ENCODE measurements around the gene PTPN13.

Gene PTPN13

GRCh38 chr4:86856896-86857295 is 262.8 kb downstream of the PTPN13 start:
- no peaks in the 10 kb centered on the region for H3K9me3 ChIP-seq (ENCODE audit: control insufficient read depth, insufficient read depth, low read depth, low read length)
- no peaks in the 10 kb centered on the region for H3K36me3 ChIP-seq (ENCODE audit: control insufficient read depth in 2 of 2, insufficient read depth in 1 of 2, low read length in 2 of 2)
- H3K4me1 ChIP-seq (ENCODE audit: control insufficient read depth, insufficient read depth, low read length), result no peaks in the 10 kb centered on the region
- H3K27ac ChIP-seq (ENCODE audit: extremely low read depth, low read depth, low read length), result no peak overlapping the region
- H3K4me3 ChIP-seq (ENCODE audit: low read depth, low read length), result no peak overlapping the region
- POLR2A ChIA-PET, result no interaction called here
- CTCF ChIA-PET, result interaction anchor here (0.7 kb wide), 1 partner anchor 359 kb away, joined by 3 read pairs; no protein-coding TSS in a partner anchor
- TF ChIP-seq ZSCAN18 (tag by site-specific recombination; IDR thresholded peaks at IDR 0.05), result no peak
- TF ChIP-seq ZNF670 (tag by site-specific recombination; IDR thresholded peaks at IDR 0.05; ENCODE audit: low read depth), result no peak

- no peaks in the 10 kb centered on the region for H3K36me3 ChIP-seq (ENCODE audit: control insufficient read depth in 2 of 2, insufficient read depth in 1 of 2, low read length in 2 of 2)
- H3K9me3 ChIP-seq (ENCODE audit: control insufficient read depth, insufficient read depth, low read depth, low read length), result no peaks in the 10 kb centered on the region
- no peak overlapping the region for H3K4me3 ChIP-seq (ENCODE audit: low read depth, low read length)
- H3K4me1 ChIP-seq (ENCODE audit: control insufficient read depth, insufficient read depth, low read length), result no peaks in the 10 kb centered on the region
- TF ChIP-seq ZNF366 (tag by site-specific recombination; conservative IDR thresholded peaks at IDR 0.05) (no peak), ZNF433 (tag by site-specific recombination; IDR thresholded peaks at IDR 0.05; ENCODE audit: low read depth) (no peak), ZFP69B (tag by site-specific recombination; IDR thresholded peaks at IDR 0.05) (no peak), ZNF768 (tag by site-specific recombination; IDR thresholded peaks at IDR 0.05) (no peak), ZNF585B (tag by site-specific recombination; IDR thresholded peaks at IDR 0.05) (no peak), GLIS1 (tag by site-specific recombination; IDR thresholded peaks at IDR 0.05) (no peak), ZNF548 (tag by site-specific recombination; IDR thresholded peaks at IDR 0.05) (no peak), YY1 (tag by site-specific recombination; IDR thresholded peaks at IDR 0.05) (no peak), ZNF112 (tag by site-specific recombination; IDR thresholded peaks at IDR 0.05) (no peak)
- POLR2A ChIA-PET, result no interaction called here
- no peak overlapping the region for H3K27ac ChIP-seq (ENCODE audit: extremely low read depth, low read depth, low read length)
- CTCF ChIA-PET, result interaction anchor here (0.6 to 0.7 kb wide), 2 partner anchors 21 to 360 kb away, joined by 3 to 4 read pairs; no protein-coding TSS in a partner anchor
These were observed 263.4 kb downstream of the PTPN13 start for GRCh38 chr4:86857341-86858052.
